GM18907 (cell line): ENCODE results near the gene SOCS7.

Experiments used
- ATAC-seq: cut with Tn5 transposase; IDR thresholded peaks from one replicate; pipeline ENCODE4 v1.9.1; 2021; ENCODE audit warnings: mild to moderate bottlenecking, moderate library complexity; ENCODE audit not compliant: unreplicated experiment

The SOCS7 gene

GRCh38 chr17:38419508-38419981, 67.9 kb downstream of the SOCS7 start:
- ATAC-seq: no peak

GRCh38 chr17:38420518-38420917, 68.9 kb downstream of the SOCS7 start:
- no peak for ATAC-seq

- no peak for ATAC-seq
Measured at GRCh38 chr17:38421171-38421841, 69.7 kb downstream of the SOCS7 start.

GRCh38 chr17:38421871-38422827, 70.5 kb downstream of the SOCS7 start:
- no peak for ATAC-seq

GRCh38 chr17:38424297-38424972, 72.8 kb downstream of the SOCS7 start:
- ATAC-seq: no peak

- no peak for ATAC-seq
Measured at GRCh38 chr17:38425031-38425430, 73.4 kb downstream of the SOCS7 start.

GRCh38 chr17:38425744-38426143, 74.1 kb downstream of the SOCS7 start:
- no peak for ATAC-seq

GRCh38 chr17:38426441-38426840, 74.8 kb downstream of the SOCS7 start:
- no peak for ATAC-seq

GRCh38 chr17:38427160-38427949, 75.7 kb downstream of the SOCS7 start:
- ATAC-seq: no peak

- ATAC-seq: no peak
Measured at GRCh38 chr17:38428112-38428642, 76.5 kb downstream of the SOCS7 start, which contains the start of gene ARHGAP23. TSS of gene ARHGAP23 (plus strand) at chr17:38428464. CDS start at chr17:38428486, 22 bp downstream.

GRCh38 chr17:38428643-38429371, 77.2 kb downstream of the SOCS7 start:
- ATAC-seq: no peak

GRCh38 chr17:38429476-38430100, 77.9 kb downstream of the SOCS7 start:
- no peak for ATAC-seq

GRCh38 chr17:38430316-38430715, 78.7 kb downstream of the SOCS7 start:
- ATAC-seq: no peak

- no peak for ATAC-seq
Measured at GRCh38 chr17:38430822-38431221, 79.2 kb downstream of the SOCS7 start.

- ATAC-seq: no peak
Measured at GRCh38 chr17:38431346-38432145, 79.9 kb downstream of the SOCS7 start.

GRCh38 chr17:38434178-38434665, 82.6 kb downstream of the SOCS7 start:
- no peak for ATAC-seq

- ATAC-seq: no peak
Measured at GRCh38 chr17:38435795-38436194, 84.2 kb downstream of the SOCS7 start.

- ATAC-seq: no peak
Measured at GRCh38 chr17:38436386-38436785, 84.7 kb downstream of the SOCS7 start.
